Measurements from ENCODE around the gene KCNQ1. TPM values are rescaled to one million over a fixed set of nuclear protein-coding genes. Genes with fewer than 3 reads are reported as not detected.

Gene KCNQ1
- total RNA-seq, 1 donor from 2014 or later = 0.31 TPM

DNA sequence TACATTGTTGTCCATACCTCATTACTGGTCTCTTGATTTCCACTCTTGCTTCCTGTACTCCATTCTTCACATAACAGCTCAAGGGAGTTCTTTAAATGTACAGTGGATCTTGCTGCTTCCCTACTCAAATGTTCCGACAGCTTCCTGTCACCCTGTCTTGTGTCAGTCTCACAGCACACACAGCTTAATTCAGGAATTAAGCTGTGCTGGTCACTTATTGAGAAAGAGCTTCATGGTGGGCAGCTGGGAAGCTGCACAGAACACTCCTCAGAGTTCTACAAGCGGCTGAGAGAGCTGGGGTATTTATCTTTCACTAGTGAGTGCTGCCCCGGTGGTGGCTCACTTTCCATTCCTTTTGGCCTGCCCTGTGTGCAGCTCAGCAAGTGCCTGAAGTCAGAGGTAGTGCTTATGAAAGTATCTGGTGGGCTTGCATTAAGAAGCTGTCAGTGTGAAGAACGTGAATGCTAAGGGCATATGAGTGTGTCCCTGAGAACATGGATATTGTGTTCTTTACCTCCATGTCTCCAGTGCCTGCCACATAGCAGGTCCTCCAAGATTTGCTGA, 206.3 kb downstream of the KCNQ1 start:
- DNase-seq = no peak

DNA sequence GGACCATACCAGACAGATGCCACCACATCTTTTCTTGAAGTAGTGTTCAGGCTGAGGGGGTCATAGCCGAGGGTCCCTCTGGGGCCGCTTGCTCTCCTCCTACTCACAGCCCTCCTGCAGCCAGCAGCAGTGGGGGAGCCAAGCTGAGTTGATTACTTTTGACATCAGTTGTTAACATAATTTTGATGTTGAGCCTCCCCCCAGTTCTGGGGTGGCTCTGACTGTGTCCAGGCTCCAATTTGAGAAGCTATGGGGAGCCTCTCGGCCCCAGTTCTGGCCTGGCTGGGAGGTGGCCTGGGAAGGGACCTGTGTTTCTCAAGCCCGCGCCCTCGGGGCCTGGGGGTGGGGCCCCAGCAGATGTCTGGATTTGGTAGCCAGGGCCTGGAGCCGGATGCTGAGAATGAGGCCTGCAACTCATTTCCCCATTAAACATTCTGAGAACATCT, 207.0 kb downstream of the KCNQ1 start:
- no peak for DNase-seq

DNA sequence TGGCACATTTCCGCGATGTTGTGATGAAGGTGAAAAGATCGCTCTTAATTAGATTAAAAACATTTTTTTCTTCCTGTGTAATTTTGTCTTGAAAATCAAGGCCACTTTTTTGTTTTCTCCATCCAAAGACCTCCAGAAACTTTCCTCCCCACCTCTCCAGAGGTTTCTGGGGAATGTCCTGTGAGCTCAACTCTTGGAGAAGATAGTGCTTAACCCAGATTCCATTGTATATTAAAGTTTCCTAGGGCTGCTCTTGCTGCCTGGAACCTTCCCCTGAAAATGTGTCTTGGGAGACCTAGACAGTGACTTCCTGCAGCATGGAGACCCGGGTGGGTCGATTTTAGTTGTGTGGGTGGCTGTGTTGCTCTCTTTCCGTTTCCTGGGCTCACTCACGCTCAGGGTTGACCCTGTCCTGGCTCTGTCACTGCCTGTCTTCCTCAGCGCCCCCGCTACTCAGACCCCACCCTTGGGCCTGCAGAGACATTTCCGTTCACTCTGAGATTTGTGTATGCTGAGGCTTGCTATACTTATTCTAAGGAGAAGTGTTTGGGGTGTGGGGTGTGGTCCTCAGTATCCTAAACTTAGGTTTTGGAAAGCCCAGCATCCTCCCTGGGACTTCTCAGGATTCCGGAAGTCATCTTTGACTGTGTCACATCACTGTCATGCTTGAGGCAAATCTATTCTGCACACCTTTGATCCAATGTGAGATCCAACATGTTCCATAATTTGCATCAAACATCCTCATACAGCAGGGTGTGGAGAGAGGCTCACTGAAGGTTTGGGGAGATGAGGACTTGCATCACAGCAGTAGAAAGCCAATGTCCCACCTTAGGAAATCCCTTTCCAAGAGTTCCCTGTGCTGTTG, 207.8 kb downstream of the KCNQ1 start:
- DNase-seq = no peak

- no peak for DNase-seq
Observed at GRCh38 chr11:2653198-2653551, 208.4 kb downstream of the KCNQ1 start.

GRCh38 chr11:2653930-2654739, 209.3 kb downstream of the KCNQ1 start:
- DNase-seq = no peak

GRCh38 chr11:2655016-2655719, 210.4 kb downstream of the KCNQ1 start:
- no peak for DNase-seq

- DNase-seq = no peak
Observed at GRCh38 chr11:2655834-2656622, 211.2 kb downstream of the KCNQ1 start.

GRCh38 chr11:2656859-2657258, 212.1 kb downstream of the KCNQ1 start:
- DNase-seq = no peak

GRCh38 chr11:2657697-2658284, 213.0 kb downstream of the KCNQ1 start:
- no peak for DNase-seq

DNA sequence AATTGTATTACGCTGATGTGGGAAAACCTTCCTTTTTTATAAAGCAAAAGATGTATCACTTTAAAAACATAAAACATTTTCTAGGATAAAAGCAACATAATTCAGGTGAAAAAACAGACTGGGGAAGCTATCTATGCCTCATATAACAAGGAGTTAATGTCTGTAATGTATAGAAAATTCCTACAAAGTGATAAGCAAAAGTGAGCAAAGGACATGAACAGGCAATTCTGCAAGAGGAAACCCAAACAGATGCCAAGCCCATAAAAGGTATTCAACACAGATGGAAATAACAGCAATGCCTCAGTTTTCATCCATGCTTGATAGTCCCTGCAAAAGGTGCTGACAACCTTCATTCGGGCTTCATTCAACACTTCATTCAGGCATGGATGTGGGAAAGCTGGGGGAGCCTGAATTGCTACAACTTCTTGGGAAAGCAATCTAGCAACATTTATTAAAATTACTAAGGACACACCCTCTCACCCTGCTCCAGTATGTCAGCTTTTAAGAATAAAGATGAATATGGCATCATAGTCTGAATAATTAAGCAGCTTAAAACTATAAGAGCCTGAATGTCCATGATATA, 215.6 kb downstream of the KCNQ1 start:
- no peak for DNase-seq

GRCh38 chr11:2661173-2662023, 216.6 kb downstream of the KCNQ1 start:
- DNase-seq = no peak

DNA sequence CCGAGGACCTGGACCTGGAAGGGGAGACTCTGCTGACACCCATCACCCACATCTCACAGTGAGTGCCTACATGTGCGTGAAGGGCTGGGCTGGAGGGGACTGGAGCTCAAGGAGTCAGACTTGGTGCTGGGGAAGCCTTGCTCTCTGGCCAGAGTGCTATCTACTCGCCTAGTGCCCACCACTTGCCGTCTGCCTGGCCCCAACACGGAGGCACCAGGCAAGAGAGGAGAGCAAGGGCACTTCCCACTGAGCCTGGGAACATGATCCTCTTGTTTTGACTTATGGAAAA, 217.2 kb downstream of the KCNQ1 start:
- DNase-seq = no peak

DNA sequence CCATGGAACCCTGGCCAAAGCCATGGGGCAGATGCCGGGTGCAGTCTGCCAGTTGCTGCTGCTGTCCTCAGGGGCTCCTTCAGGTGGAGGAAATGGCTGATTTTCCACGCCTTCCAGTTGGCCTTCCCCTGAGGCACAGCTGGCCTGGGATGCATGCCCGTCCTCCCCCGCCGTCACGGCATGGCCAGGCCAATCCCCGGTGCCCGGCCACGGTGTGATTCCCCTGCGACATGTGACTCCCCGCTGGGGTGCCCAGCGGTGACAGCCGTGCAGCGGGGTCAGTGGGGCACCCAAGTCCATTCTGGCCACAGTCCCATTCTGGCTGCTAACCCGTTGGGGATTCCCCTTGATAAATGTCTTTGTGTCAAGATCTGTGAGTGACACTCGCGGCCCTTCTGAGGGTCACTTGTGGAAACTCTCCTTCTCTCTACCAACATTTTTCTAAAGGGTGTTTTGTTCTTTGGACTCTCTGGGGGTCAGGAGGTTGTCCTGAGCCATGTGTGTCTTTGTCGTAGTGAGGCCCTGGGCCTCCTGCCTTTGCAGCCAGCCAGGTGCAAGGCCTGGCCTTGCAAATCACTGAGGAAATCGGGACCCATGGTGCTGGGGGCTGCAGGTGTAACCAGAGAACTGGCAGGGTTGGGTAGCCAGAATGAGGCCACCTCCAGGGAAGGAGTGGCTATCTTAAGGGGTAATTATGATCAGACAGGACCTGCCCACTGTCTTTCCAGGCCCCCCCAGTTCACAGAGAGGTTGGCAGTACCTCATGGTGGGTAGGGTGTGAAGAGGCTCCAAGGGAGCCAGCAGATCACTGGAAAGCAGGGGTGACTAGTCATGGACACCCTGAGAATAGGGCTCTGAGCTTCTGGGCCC, 217.9 kb downstream of the KCNQ1 start:
- DNase-seq = no peak

DNA sequence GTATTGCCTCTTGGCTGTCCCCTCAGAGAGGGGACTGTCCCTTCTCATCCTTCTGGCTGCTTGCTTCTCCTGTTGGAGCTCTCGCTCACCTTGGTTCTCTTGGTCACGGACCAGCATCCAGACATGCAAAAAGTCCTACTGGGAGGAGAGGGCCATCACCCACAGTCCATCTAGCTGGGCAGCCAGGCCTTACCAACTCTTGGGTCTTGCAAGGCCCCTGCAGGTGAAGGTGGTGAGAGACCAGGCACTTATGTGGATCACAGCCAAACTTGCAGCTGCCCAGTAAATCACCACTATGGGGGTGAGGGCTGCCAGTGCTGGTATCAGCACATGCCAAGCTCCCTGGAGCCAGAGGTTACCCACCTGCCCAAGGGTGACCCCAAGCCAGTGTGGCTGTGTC, 218.7 kb downstream of the KCNQ1 start:
- DNase-seq = no peak

GRCh38 chr11:2663915-2664314, 219.1 kb downstream of the KCNQ1 start:
- no peak for DNase-seq

- DNase-seq = no peak
Observed at GRCh38 chr11:2664376-2664775, 219.6 kb downstream of the KCNQ1 start.

DNA sequence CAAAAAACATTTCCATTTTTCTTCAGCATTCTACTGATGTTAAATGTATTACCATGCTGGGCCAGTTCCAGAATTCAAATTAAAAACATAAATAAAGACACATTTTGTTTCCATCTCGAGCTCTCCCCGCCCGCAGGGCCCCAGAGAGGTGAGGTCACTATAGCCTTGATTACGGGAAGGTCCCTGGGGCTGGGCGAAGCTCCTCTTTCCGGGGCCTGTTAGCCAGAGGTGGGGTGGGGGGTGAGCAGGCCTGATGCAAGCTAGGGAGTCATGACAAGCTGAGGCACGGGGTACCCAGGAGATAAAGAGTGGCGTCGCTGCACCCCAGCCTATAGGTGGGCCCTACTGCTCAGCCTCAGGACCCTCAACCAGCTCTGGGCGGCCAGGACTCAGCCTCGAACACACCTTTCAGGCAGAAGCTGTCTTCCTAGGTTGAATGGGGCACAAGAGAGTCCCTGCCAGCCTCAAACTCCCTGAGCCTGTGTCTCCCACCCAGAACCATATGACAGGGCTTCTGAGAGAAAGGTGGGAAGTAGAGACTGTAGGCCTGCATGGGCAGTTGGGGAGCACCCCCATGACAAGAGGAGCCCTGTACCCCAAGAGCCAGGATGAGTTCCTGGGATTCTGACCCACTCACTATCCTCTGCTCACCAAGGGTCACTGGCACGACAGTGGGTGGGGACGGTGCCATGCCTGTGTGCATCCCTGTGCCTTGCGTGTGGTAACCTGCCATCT, 220.2 kb downstream of the KCNQ1 start:
- no peak for DNase-seq
